Erythroblast (primary cell): Measurements from ENCODE around the gene TAS2R16.

ENCODE experiments used
- GATA1 ChIP-seq: IDR thresholded peaks from 2 replicates; pipeline ENCODE4 v1.6.1; 2011; ENCODE audit warnings: low read depth, mild to moderate bottlenecking, control low read depth, low read length, moderate library complexity
- POLR2A ChIP-seq: IDR thresholded peaks from 2 replicates; pipeline ENCODE4 v1.6.1; 2011; ENCODE audit warnings: mild to moderate bottlenecking, low read length

DNA sequence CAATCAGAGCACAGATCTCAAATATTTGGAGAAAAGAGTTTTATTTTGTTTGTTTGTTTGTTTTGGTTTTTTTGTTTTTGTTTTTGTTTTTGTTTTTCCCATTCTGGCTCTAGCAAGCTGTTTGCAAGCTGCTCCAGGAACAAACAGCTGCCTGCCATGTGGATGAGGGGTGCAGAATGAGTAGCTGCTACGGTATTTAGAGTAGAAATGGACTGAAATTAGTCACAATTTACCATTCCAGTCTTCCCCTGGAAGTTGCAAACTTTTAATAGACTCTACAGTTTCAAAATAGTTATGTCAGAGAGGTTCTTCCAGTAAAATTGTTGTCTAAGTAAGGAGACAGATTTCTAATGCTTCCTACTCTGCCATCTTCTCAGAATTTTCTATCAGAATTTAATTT lies 27.1 kb upstream of the TAS2R16 start:
- TF ChIP-seq POLR2A: no peak
- no peak for TF ChIP-seq GATA1
